Hematopoietic multipotent progenitor cell treated with erythropoietin and hydrocortisone succinate and interleukin-3 and kit ligand, for 8 days (in vitro differentiated cells): ENCODE results near the gene TNIP3.
"Not testable (repeated sequence)": the region's sequence is repeated elsewhere in the genome, so short reads cannot be mapped to it uniquely, and the experiment has no call there.

Experiments
- DNase-seq: peaks from one replicate; pipeline ENCODE4 v3.0.0-alpha.2; 2015

TNIP3 gene, protein sequence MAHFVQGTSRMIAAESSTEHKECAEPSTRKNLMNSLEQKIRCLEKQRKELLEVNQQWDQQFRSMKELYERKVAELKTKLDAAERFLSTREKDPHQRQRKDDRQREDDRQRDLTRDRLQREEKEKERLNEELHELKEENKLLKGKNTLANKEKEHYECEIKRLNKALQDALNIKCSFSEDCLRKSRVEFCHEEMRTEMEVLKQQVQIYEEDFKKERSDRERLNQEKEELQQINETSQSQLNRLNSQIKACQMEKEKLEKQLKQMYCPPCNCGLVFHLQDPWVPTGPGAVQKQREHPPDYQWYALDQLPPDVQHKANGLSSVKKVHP

DNA sequence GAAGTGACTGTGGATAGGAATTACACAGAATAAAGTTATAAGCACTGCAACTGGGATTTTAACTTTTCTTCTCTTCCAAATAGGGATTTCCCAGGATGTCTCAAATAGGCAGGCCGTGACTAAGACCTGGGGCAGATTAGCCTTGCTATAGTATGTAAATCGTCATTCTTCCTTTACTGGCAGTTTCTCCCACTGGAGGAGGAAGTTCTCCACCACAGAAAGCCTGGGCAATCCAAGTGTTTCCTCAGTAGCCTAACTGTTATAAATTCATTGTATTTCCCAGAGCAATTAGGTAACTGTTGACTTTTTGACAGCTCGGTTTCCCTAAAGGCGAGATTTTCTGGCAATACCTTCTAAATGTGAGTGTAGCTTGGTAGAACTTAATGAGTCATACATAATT lies at the start of gene TNIP3:
Gene TNIP3, minus strand, starts transcription at position 31 of the 400 bp plus-strand sequence. CDS start 196 bp downstream, outside the sequence.
- DNase-seq, result no peak

DNA sequence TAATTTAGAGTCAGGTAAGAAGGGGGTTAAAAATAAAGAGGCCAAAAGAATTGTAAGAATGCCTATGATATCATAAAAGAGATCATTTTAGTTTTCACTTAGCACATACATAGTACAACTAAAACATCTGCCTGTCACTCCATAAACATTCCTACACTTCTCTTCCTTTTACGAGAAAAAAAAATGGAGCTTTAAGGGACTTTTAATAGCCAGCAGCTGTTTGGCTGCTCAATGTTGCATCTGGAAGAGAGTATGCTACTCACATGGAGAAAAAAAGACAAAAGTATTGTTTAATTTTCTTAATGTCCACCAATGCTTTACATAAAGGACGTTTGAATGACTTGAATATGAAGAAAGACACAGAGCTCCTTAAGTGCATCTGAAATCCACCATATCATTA lies 48.7 kb upstream of the TNIP3 start:
- no peak for DNase-seq

DNA sequence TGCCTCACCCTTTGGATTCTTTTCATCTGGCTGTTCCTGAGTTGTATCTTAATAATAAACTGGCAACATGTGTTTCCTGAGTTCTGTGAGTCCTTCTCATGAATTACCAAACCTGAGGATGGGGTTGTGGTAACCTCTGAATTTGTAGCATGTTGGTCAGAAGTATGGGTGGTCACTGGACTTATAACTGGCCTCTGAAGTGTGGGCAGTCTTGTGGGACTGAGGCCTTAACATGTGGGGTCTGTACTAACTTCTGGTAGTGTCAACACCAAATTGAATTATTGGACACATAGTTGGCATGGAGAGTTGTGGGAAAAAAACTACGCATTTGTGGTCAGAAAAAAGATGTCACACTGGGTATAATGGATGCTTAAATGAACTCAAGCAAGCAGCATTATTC lies 45.0 kb upstream of the TNIP3 start:
- no peak for DNase-seq

DNA sequence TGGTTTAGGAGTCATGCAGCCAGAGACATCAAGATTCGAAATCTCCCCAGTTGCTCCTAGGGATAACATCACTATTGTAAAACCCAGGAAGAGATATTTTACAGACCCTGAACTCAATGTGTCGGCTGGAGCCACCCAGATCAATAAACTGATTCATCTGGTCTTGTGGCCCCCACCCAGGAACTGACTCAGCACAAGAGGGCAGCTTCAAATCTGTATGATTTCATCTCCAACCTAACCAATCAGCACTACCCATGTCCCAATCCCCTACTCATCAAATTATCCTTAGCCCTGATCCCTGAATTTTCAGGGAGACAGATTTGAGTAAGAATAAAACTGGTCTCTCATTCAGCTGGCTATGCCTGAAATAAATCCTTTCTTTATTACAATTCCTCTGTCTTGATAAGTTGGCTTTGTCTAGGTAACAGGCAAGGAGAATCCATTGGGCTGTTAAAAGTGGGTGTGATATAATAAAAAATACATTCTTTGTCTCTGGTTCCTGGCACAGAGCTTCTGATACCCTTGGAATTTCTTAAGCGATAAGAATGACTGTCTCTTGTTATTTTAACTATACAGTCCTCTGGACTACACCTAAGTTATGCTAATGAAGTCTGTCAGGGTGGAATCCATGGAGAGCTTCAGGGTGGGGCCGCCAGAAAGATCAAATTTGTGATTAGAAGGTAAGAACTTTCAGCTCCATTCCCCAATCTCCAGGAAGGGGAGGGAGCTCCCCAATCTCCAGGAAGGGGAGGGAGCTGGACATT lies 44.3 kb upstream of the TNIP3 start:
- DNase-seq, result no peak

DNA sequence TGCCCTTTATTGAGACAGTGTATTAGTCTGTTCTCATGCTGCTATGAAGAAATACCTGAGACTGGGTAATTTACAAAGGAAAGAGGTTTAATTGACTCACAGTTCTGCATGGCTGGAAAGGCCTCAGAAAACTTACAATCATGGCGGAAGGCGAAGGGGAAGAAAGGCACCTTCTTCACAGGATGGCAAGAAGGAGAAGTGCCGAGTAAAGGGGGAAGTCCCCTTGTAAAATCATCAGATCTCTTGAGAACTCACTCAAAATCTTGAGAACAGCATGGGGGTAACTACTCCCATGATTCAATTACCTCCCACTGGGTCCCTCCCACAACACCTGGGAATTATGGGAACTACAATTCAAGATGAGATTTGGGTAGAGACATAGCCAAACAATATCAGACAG lies 41.7 kb upstream of the TNIP3 start:
- not testable (repeated sequence) for DNase-seq

DNA sequence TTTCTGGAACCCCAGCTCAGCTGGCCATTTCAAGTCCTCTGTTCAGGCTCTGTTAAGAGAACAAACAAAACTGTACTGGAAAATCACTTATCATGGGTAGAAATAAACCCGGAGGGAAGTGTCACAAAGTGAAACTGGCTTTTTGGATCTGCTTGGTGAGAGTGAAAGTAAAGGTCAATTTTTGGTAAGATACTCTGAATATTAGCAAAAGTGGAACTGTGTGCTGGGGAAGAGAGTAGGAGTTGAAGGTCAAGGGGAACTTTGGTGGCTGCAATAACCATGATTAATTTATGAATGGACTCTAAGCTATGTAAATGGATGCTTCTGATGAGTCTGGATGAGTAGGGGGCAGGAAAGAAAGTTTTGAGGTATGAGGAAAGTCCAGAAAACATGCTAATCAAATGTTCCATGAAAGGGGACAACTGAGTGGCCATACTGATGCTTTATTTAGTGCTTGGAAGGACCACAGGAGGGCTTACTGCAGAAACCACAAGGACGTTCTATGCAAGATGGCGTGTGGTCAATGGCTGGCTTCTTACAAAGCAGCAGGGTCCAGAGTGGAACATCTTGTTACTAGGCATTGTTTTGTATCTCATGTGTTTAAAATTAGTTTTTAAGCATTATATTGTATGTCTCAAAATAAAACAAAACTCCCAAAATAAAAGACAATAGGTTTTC lies 36.8 kb upstream of the TNIP3 start:
- DNase-seq, result no peak

DNA sequence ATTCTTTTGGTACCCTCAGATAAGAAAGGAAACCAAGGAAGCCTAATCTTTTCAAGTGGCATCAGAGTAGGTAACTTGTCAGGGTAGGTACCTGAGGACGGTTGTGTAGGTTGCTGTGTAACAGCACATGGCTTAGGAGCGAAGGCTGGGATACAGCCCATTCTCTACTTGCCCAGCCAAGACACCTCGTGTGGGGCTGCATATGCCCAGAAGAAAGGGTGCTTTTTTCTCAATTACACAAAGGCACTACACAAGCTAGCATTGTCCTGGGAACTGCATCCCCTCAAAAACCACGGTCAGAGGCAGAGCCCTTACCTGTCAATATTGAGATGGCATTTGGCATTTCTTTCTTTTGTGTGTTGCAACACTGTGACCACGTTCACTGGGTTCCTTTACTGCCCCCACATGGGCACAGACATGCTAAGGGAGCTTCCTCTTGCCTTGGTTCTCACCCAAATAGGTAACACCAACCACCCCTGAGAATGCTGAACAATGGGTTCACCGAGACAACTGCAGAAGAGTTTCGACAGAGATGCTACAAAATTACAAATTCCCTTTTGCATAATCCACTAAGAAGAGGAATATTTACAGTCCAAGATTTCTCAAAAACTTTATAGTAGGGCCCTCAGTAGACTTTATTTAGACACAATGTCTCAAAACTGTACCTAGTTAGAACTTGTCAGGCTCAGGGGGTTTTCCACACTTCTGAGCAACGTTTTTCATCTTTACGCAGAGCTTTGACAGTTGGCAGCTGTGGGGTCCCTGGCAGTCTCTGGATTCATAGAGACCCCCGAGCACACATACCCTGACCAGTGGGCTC lies 35.8 kb upstream of the TNIP3 start:
- DNase-seq, result no peak

DNA sequence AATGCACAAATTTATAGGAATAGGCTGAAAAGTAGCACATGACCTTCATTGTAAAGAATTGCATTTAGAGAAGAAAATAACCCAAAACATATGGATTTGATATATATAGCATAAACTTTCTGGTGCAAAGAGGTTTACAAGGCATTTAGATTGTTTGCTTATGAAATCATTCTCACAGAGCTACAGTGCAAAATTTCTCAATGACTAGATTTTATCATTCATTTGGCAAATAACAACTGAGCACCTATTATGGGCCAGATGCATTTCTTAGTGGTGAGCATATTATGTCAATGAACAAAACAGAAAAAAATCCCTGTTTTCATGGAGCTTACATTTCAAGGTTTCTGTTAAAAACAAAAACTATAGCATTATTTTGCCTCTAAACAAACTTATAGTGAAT lies 34.1 kb upstream of the TNIP3 start:
- DNase-seq, result no peak

DNA sequence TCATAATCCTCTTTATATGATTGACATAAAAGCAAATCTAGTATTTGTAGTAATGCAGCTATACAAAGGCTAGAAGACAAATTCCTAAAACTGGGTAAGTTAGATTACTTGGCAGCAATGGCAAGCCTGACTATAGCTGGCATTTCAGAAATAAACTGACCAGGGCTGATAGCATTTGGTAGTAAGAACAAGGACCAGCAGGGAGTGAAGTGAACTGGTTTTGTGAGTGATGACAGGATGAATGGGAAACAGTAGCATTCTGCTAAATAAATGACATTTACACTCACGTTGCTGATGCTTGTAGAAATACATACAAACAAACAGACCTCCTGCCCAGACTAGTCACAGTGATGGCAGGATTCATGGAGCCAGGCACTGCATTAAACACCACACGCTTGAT lies 31.5 kb upstream of the TNIP3 start:
- DNase-seq, result no peak

DNA sequence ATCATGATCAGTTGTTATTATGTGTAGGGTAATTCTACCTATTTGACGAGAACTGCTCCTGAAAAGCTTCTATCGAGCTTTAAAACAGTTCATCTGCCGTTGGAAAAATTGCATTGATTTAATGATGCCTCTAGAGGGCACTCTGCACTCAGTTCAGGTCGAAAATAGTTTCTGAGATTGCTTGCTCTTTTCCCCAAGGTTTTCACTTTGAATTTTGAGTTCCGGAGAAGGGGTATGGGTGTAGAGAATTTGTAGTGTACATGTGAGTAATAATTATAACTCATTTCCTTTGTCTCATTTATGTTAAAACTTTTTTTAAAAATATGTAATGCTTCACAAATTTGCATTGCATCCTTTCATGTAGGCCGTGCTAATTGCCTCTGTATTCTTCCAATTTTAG lies 28.4 kb upstream of the TNIP3 start:
- DNase-seq, result peak; percentile 20

DNA sequence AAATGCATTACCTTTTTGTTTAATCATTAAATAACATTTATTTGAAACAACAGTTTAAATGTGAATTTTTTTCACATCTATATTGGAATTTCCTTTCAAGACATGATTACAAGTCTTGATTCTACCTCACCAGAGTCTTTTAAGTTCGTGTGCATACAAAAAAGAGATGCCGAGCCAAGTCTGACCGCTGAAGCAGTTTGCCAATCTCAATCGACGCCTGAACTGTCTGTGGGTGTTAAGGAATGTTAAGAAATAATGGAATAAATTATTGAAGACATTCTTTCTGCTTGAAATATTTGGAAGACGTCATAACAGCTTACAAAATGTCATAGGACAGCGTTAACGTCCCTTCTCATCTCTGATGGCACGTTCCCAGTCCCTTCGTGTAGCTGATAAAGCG lies 27.9 kb upstream of the TNIP3 start:
- no peak for DNase-seq

DNA sequence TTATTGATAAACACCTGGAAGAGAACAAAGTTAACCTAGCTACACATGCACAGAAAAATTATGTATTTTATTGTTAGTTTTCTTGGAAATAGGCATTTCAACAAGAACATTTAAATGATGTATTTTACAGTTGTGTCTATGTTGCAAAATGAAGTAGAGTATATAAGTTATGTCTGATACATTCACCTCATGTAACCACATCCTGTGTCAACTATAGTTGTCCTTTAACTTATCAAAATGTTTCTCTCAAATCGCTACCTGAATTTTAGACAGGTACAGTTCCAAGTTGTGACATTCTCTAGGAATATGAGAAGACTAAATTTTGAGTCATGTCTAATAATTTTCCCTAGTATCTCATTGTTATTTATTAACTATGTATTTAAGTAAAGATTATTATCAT lies 27.2 kb upstream of the TNIP3 start:
- DNase-seq, result no peak

DNA sequence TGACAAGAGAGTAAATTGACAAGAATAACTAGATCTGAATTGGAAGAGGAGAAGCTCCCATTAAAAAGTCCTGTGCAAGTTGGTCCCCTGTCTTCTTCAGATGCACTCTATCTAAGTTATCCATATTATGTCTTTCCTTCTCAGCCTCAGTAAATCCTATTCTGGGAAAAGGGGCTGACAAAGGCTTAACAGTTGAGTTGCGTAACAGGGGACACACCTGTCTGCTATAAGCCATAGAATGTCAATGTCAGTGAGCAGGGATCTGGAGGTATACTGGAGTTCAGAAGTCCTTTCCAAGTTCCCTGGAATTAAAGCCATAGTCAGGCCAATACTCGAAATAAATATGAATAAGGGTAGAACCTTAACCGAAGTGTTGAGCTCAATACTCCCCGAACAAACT lies 26.3 kb upstream of the TNIP3 start:
- DNase-seq, result no peak

DNA sequence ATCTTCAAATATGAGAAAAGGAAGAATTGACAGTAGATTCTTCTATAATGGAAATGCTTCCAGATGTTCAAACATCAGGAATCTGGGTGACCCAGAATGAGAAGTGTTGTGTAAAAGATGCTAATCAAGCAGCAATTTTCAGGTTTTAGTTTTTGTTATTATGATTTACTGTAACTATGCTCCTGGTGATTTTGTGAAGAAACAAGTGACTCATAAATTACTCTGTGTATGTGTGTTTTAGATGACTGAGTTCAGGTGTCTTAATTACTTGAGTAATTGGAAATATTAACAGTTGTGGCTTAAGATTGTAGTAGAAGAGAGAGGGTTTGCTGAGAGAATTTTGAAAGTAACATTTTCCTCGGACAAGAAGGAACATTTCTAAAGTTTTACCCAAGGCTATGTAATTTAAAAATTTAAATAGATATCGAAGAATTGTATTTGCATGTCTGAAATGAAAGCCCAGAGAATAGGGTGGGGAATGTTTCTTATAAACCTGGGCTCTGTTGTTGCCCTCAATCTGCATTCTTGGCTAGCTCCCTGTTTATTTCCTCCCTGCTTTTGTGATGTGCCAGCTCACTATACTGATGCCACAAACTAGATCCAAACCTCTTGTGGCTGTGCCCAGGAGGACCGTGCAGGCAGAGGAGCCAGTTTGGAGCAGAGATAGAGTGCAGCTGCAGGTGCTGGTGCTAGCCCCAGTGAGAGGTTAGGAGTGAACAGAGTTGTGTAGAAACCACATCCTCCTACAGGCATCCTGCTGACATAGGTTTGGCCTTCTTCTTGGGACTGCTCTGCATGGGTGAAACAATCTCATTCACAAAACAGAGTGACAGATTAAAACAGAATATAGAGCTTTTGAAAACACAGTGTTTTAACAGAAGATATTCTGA lies 25.4 kb upstream of the TNIP3 start:
- no peak for DNase-seq

DNA sequence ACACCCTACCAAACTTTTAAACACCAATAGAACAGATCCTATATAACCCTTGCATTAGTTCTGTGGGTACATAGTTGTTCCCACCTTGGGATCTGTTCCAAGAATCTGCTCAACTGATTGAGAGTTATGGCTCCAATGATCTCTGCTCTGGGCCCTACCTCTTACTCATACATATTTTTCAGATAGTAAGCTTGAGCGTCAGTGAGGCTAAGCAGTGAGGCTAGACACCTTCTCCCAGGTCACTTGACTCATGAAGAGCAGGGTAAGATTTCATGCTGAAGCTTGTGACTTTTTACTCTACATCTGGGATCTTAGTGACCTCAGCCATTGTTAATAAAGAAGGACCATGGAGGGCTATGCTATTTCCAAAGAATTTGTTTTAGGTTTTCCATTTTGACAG lies 23.1 kb upstream of the TNIP3 start:
- no peak for DNase-seq

DNA sequence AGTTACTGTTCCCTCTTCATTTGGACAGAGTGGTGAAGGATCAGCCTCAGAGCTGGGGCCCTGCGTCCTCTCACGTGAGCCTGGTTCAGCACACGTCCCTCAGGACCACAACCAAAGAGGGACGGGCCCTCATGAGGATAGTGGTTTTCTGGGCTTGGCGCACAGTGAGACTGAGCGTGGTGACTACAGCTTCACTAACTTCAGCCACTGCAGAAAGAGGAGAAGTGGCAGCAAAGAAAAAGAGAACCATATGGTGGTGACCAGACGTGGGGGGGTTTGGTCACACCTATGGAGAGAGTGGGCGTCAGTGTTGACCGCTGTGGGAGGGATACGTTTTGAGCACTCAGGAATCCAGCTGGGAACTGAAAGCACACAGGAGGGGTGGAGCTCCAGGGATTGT lies 21.8 kb upstream of the TNIP3 start:
- DNase-seq, result no peak

DNA sequence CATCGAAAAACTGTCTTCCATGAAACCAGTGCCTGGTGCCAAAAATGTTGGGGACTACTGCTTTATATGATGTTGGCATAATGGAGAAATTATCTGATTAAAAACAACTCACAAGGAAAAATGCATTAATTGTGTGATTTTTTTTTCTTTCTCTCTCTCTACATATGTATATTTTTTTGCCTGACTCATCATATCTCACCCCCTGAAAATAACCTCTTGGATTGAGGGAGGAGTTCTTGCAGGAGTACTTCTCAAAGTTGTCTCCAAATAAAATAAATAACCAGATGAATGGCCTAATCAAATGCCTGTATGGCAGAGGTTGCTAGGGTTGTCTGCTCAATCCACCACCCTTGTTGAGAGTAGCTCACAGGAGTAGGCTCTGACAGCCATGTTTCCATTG lies 19.9 kb upstream of the TNIP3 start:
- DNase-seq, result no peak

DNA sequence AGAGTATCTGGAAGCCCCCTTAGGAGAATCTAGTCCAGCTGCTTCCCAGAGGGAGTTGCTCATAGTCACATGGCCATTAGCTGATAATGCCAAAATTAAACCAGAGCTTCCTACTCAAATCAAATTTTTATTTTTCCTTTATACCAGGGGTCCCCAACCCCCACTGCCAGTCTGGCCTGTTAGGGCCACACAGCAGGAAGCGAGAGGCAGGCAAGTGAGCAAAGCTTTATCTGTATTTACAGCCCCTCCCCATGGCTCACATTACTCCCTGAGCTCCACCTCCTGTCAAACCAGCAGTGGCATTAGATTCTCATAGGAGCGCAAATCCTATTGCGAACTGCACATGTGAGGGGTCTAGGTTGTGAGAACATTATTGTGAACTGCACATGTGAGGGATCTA lies 19.2 kb upstream of the TNIP3 start:
- DNase-seq, result no peak

DNA sequence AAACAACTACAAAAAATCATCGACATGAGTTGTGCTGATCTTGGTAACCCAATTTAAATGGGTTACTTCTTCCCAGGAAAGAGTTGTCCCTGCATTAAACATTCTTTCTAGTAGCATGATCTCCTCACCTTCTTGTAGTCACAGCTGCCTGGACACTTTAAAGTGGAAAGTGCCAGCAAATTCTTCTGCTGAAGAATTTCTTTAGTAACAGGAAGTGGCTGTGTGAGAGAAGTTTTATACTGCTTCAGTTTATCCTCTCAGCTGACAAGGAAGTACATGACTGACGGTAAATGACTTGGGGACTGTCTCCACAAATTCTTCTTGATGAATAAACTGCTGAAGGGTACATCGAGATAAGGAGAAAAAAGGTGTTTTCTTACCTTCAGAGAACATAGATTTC lies 18.2 kb upstream of the TNIP3 start:
- DNase-seq, result no peak

DNA sequence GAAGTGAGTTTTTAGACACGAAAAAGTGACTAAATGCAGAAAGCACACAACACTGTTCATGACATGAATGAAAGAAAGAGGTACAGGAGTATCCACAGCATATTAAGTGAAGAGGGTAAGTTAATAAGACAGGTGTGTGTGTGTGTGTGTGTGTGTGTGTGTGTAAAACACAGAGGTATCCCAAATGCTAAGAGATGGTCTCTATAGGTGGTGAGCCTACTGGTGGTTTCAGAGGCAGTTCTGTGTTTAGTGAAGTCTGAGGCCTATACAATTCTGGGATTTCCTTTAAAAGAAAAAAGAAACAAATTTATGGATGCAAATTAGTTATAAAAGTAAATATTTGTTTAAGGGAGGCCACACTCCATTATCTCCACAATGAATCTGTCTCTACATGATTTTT lies 17.4 kb upstream of the TNIP3 start:
- no peak for DNase-seq

DNA sequence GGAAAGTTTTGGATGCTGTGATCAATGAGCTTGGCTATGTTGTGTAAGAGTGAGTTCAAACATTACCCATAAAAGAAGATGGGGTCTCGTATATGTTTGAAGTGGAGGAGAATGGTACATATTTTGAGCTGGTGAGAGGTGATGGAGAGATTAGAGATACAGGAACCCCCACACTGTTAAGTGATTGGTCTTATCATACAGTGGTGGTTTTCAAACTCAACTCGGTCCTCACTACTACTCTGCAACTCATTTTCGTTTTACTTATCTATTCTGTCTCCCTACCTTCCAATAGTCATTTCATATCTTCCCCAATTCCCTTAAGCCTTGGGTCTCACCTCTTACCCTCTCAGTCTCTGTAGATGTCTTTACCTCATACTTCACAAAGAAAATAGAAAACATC lies 16.4 kb upstream of the TNIP3 start:
- DNase-seq, result no peak
